OCI-LY3 (cell line): ENCODE results near the gene MZF1.

ENCODE experiments used
- EZH2phosphoT487 ChIP-seq: fragments of 200-600 bp; shearing (Covaris generic); IDR thresholded peaks from 2 replicates; pipeline ENCODE4 v1.6.1; 2018; ENCODE audit warnings: antibody characterized with exemption, mixed run types, low read depth
- TF ChIP-seq, protein P1 (sequence below): fragments of 200-600, 300-600 bp; sonication (generic); IDR thresholded peaks from 2 replicates; pipeline ENCODE4 v1.5.1; 2014; ENCODE audit warnings: antibody characterized with exemption, low read length, low read depth

DNA sequence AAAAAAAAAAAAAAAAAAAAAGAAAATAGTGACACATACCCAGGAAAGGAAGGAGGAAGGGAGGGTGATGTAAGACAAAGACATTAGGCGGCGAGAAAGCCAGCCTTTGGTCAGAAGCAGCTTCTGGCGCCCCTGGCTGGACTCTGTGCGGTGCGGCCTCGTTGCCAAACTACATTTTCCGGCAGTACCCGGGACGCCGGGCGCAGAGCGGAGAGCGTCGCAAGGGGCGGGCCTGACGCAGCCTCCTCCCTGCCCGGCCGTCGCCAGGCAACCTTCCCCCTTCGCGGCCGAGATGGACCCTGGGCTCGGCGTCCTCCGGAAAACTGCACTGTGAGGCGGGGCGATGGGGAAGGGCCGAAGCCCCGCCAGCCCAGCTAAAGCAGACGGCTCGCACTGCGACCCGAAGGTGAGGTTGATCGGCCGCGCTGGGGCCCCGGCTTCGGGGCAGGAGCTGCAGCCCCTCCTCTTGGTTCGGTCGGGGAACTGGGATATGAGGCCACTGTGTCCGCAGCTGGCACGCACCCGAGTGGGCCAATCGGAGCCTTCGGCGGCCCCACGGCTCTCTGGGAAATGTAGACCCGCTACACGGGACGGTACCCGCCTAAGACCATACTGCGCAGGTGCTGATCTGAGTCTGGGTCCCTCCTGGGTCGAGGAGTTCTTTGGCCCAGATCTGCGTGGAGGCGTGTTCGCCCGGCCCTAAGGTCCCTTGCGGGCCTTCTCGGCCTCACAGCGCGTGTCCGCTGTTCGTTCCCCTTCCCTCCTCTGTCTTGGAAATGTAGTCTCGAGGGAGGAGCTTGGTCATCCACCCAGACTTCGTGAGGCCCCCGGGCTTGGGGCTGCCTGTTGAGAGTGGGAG is 2.3 kb upstream of the MZF1 start:
- TF ChIP-seq, protein P1, sequence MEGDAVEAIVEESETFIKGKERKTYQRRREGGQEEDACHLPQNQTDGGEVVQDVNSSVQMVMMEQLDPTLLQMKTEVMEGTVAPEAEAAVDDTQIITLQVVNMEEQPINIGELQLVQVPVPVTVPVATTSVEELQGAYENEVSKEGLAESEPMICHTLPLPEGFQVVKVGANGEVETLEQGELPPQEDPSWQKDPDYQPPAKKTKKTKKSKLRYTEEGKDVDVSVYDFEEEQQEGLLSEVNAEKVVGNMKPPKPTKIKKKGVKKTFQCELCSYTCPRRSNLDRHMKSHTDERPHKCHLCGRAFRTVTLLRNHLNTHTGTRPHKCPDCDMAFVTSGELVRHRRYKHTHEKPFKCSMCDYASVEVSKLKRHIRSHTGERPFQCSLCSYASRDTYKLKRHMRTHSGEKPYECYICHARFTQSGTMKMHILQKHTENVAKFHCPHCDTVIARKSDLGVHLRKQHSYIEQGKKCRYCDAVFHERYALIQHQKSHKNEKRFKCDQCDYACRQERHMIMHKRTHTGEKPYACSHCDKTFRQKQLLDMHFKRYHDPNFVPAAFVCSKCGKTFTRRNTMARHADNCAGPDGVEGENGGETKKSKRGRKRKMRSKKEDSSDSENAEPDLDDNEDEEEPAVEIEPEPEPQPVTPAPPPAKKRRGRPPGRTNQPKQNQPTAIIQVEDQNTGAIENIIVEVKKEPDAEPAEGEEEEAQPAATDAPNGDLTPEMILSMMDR: peak; percentile 14; the same call in 1 of the 2 replicates
- TF ChIP-seq EZH2phosphoT487: no peak
